GM12872 (cell line): Measurements from ENCODE around the gene PRCD.

Experiments
- TF ChIP-seq, protein P1 (sequence below): IDR thresholded peaks from 3 replicates; pipeline ENCODE4 v1.5.1; 2011; ENCODE audit warnings: low read depth, mild to moderate bottlenecking, low read length, moderate library complexity; ENCODE audit not compliant: insufficient read depth

PRCD gene

DNA sequence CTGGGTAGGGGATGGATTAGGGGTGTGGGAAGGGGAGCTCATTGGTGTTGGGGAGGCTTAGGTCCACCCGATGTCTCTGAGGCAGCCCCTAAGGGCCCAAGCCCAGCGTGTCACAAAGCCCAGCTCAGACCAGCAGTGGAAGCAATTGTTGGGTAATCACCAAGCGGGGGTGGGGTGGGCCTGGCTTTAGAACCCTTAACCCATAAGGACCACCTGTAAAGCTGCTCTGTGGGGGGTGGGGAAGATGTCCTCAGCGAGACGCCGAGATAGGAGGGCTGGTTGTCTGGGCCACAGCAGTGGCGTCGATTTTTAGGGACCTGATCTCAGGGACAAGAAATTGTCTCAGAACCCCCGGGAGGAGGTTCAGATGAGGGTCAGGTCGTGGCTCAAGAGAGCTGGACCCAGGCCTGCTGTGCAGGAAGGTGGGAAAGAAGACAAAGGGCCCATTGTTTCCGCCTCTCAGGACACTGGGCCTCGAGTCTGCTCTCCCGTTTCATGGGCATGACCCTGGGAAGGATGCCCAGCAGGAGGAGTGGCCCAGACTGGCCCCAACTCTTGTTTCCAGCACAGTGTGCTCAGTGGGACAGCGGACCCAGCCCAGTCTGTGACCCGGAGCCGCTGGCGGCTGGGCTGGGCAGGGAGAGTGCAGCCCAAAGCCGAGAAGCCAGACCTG lies 29.9 kb downstream of the PRCD start:
- TF ChIP-seq, protein P1, sequence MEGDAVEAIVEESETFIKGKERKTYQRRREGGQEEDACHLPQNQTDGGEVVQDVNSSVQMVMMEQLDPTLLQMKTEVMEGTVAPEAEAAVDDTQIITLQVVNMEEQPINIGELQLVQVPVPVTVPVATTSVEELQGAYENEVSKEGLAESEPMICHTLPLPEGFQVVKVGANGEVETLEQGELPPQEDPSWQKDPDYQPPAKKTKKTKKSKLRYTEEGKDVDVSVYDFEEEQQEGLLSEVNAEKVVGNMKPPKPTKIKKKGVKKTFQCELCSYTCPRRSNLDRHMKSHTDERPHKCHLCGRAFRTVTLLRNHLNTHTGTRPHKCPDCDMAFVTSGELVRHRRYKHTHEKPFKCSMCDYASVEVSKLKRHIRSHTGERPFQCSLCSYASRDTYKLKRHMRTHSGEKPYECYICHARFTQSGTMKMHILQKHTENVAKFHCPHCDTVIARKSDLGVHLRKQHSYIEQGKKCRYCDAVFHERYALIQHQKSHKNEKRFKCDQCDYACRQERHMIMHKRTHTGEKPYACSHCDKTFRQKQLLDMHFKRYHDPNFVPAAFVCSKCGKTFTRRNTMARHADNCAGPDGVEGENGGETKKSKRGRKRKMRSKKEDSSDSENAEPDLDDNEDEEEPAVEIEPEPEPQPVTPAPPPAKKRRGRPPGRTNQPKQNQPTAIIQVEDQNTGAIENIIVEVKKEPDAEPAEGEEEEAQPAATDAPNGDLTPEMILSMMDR = no peak

DNA sequence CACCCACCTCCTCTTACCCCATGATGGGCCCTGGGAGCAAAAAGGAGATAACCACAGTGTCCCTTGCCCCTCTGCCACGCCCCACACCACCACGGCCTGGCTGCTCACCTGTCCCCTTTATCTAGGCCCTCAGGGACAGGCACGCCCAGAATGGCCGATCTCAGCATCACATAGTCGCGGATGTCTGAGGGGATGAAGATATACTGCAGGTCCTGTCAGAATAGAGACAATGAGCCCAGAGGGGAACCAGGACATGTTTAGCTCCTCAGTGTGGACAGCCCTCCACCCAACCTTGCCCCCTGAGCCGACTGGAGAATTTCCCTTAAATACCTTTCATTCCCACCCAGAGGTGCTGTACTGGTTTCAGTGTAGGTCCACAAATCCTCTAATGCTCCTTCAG lies 30.6 kb downstream of the PRCD start:
- TF ChIP-seq, protein P1 = no peak

DNA sequence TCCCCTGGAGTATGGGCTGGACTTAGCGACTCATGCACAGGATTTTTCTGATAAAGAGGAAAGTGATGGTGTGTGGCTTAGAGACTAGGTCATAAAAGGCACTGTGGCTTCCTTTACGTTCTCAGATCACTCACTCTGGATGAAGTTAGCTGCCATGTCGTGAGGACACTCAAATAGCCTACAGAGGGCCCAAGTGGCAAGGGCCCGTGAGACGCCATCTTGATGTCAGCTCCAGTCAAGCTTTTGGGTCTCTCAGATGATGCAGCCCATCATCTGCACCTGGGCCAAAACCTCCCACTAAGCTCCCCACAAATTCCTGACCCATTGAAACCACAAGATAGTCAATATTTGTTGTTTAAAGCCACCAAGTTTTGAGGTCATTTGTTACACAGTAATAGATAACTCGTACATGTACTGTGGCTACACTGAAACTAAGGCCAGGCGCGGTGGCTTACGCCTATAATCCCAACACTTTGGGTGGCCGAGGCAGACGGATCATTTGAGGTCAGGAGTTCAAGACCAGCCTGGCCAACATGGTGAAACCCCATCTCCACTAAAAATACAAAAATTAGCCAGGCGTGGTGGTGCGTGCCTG lies 31.1 kb downstream of the PRCD start:
- TF ChIP-seq, protein P1 = no peak

DNA sequence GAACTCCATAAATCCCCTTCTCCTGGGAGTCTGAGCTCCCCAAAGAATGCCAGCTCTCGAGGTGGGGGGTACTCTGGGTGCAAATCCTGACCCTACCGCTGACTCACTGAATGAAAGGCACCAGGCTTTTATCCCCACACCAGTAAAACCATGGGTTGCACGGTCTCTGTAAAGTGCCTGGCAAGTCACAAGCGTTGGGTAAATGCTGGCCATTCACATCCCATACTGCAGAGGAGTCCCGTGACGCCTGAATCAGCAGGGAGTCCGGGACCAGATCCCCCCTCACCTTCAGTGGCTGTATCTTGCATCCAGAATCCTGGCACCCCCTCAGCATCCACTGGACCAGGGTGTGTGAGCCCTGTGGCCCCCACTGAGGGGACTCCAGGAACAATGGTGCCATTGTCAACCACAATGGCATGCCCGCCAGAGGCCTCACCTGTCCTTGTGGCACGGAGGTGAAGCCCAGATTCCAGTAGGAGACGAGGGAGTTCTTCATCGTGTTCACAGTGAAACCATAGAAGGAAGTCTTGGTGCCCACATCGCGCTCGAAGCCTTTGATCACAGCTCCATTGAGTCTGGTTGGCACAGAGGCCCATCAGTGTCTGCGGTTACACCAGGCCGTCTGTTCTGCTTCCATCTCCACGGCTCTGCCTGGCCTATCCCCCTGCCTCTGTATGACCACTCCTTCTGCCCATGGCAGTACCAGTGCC lies 32.5 kb downstream of the PRCD start:
- TF ChIP-seq, protein P1 = no peak

- TF ChIP-seq, protein P1 = no peak
Observed at GRCh38 chr17:76573096-76573495, 33.3 kb downstream of the PRCD start.

DNA sequence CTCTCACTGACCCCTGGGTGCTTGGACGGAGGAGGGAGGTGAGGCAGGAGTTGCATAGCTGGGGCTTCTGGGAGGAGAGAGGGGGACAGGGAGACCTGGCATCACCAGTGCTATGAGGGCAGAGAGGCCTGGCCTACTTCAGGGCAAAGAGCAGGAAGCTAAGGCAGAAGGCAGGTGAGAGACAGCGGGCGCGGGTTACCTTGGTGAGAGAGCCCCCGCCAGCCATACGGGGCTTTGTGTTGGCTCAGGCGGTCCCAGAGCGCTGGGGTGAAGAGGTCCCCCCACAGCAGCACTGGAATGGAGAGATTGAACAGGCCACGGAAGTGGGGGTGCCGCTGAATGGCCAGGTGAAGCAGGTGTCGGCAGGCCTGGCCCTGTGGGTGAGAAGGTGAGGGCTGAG lies 34.3 kb downstream of the PRCD start:
- TF ChIP-seq, protein P1 = no peak

DNA sequence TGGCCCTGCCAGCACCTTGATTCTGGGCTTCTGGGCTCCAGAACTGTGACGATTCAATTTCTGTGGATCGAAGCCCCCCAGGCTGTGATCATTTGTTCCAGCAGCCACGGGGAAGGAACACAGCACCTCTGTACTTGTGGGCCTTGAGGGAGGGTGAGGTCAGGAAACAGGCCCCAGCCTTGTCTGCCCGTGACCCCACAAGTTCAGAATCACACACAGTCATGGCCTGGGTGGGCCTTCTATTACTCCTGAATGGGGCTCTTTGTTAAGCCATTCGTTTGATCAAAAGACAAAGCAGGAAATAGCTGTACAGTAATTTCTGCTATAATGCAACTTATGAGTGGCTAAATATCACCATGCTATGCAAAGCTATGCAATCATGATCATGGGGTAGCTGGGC lies 35.7 kb downstream of the PRCD start:
- TF ChIP-seq, protein P1 = no peak
